Fibroblast of lung (primary cell): ENCODE measurements around the gene SYTL4.

ENCODE experiments used
- EZH2 ChIP-seq: IDR thresholded peaks from 2 replicates; pipeline ENCODE4 v1.5.1; 2012; ENCODE audit warnings: low read length, control low read depth, mild to moderate bottlenecking; ENCODE audit errors: missing control alignments
- TF ChIP-seq, protein P1 (sequence below), 2 donors: IDR thresholded peaks in 1 of 2; conservative IDR thresholded peaks in 1 of 2; 1 replicate in 1 of 2; 2 replicates in 1 of 2; pipeline ENCODE4 v1.5.1; 2011 to 2012; ENCODE audit warnings: low read length in 2 of 2, control low read depth in 1 of 2, inconsistent platforms in 1 of 2, low read depth in 1 of 2, mild to moderate bottlenecking in 1 of 2

DNA sequence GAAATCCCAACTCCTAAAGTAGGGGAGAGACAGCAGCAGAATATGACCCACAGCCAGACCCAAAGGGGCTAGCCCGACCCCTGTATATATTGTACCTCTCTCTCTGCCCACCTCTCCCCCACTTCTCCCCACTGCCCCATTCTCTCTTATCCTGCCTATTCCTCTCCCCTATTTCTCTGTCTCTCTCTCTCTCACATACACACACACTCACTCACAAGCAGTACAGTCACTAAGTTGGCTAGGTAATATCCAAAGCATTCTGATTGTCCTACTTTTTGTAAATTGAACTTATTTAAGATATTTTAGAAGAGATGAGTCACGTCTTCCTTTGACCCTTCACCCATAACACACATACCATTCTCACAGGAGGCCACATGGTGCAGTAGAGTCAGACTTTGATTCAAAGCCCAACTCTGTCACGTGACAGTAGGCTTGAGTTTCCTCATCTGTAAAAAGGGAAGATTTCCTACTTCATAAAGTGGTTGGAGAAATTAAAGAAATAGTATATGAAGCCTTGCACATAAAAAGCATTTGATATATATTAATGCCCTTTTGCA, 58.4 kb downstream of the SYTL4 start:
- TF ChIP-seq, protein P1, sequence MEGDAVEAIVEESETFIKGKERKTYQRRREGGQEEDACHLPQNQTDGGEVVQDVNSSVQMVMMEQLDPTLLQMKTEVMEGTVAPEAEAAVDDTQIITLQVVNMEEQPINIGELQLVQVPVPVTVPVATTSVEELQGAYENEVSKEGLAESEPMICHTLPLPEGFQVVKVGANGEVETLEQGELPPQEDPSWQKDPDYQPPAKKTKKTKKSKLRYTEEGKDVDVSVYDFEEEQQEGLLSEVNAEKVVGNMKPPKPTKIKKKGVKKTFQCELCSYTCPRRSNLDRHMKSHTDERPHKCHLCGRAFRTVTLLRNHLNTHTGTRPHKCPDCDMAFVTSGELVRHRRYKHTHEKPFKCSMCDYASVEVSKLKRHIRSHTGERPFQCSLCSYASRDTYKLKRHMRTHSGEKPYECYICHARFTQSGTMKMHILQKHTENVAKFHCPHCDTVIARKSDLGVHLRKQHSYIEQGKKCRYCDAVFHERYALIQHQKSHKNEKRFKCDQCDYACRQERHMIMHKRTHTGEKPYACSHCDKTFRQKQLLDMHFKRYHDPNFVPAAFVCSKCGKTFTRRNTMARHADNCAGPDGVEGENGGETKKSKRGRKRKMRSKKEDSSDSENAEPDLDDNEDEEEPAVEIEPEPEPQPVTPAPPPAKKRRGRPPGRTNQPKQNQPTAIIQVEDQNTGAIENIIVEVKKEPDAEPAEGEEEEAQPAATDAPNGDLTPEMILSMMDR (conservative IDR thresholded peaks at IDR 0.05 in 1 of 2, IDR thresholded peaks at IDR 0.05 in 1 of 2; ENCODE audit: low read depth in 1 of 2, low read length in 2 of 2) = no peak
- no peak for TF ChIP-seq EZH2
